Vagina (tissue), 2 donors: Measurements from ENCODE around the gene EDRF1. TPM values are rescaled to one million over a fixed set of nuclear protein-coding genes. Genes with fewer than 3 reads are reported as not detected.

Experiments used
- DNase-seq, 2 donors: peaks; one replicate each; pipeline ENCODE4 v3.0.0-alpha.2; 2017; ENCODE audit errors: extremely low spot score in 2 of 2
- H3K27ac ChIP-seq: fragments of 200-600 bp; sonication (generic); one replicate; pipeline ENCODE4 v1.5.1; 2019
- H3K27me3 ChIP-seq: fragments of 200-600 bp; sonication (generic); one replicate; pipeline ENCODE4 v1.5.1; 2019
- H3K36me3 ChIP-seq, 2 donors: fragments of 200-600 bp; sonication (generic); one replicate each; pipeline ENCODE4 v1.5.1; 2017 to 2019
- H3K4me1 ChIP-seq: fragments of 200-600 bp; sonication (generic); one replicate; pipeline ENCODE4 v1.5.1; 2019
- H3K4me3 ChIP-seq, 2 donors: fragments of 200-600 bp; sonication (generic); 1 replicate in 1 of 2; 2 replicates in 1 of 2; pipeline ENCODE4 v1.5.1; 2016 to 2019
- H3K9me3 ChIP-seq: fragments of 200-600 bp; sonication (generic); one replicate; pipeline ENCODE4 v1.5.1; 2019
- POLR2A ChIP-seq, 2 donors: fragments of 450-650 bp; IDR thresholded peaks; one replicate each; pipeline ENCODE4 v1.6.1; 2017; ENCODE audit warnings: antibody characterized with exemption in 2 of 2, mild to moderate bottlenecking in 2 of 2, moderate library complexity in 2 of 2
- POLR2AphosphoS5 ChIP-seq, 2 donors: sonication (generic); formaldehyde crosslinking; IDR thresholded peaks; one replicate each; pipeline ENCODE4 v1.9.0; 2017; ENCODE audit warnings: antibody characterized with exemption in 2 of 2, mild to moderate bottlenecking in 2 of 2, low read depth in 1 of 2; ENCODE audit not compliant: insufficient read depth in 1 of 2
- intact Hi-C: fragments of 100-400 bp; cut with DNase I; formaldehyde crosslinking; loops from one replicate; pipeline ENCODE4 v1.15.1; 2023
- total RNA-seq: library from RNA; depleted of rRNA; stranded (reverse); fragments of >200 nt; gene quantifications from one replicate; pipeline ENCODE4 v1.2.3, GENCODE V29; 2016
- TF ChIP-seq, protein P1 (sequence below), 3 experiments: fragments of 450-650 bp in 2 of 3; fragments of 200-600 bp in 1 of 3; sonication (generic) in 1 of 3; IDR thresholded peaks; one replicate each; pipeline ENCODE4 v1.5.1; 2017 to 2019; ENCODE audit warnings: antibody characterized with exemption in 3 of 3, mild to moderate bottlenecking in 2 of 3, moderate library complexity in 2 of 3

Gene EDRF1
- total RNA-seq, 1 donor from 2014 or later = 16.5 TPM

DNA sequence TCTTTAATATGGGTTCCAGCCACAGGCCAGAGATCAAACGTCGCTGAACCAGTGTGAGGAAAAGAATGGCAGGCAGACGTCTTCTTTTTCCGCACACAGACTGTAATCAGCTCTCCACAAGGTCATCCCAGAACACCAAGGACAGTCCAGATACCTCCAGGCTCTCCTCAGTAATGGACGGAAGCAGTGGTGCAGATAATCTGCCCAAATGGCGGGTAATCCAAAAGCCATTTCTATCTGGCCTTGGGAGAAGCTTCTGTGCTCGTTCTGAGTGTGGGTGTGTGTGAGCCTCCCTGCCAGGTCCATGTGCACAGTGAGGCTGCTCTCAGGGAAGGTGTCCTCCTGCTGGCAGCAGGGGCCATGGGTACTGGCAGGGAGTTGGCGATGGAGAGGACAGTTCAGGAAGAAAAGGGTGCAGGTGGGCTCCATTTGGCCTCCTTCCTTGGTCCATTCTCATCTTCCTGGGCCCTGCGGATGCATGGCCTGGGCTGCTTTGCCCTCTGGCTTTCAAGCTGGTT lies 21.0 kb upstream of the EDRF1 start:
- TF ChIP-seq POLR2A (IDR thresholded peaks at IDR 0.05) (no peak), POLR2AphosphoS5 (IDR thresholded peaks at IDR 0.05; ENCODE audit: insufficient read depth in 1 of 2, low read depth in 1 of 2) (no peak)
- TF ChIP-seq, protein P1, sequence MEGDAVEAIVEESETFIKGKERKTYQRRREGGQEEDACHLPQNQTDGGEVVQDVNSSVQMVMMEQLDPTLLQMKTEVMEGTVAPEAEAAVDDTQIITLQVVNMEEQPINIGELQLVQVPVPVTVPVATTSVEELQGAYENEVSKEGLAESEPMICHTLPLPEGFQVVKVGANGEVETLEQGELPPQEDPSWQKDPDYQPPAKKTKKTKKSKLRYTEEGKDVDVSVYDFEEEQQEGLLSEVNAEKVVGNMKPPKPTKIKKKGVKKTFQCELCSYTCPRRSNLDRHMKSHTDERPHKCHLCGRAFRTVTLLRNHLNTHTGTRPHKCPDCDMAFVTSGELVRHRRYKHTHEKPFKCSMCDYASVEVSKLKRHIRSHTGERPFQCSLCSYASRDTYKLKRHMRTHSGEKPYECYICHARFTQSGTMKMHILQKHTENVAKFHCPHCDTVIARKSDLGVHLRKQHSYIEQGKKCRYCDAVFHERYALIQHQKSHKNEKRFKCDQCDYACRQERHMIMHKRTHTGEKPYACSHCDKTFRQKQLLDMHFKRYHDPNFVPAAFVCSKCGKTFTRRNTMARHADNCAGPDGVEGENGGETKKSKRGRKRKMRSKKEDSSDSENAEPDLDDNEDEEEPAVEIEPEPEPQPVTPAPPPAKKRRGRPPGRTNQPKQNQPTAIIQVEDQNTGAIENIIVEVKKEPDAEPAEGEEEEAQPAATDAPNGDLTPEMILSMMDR (IDR thresholded peaks at IDR 0.05) = no peak

DNA sequence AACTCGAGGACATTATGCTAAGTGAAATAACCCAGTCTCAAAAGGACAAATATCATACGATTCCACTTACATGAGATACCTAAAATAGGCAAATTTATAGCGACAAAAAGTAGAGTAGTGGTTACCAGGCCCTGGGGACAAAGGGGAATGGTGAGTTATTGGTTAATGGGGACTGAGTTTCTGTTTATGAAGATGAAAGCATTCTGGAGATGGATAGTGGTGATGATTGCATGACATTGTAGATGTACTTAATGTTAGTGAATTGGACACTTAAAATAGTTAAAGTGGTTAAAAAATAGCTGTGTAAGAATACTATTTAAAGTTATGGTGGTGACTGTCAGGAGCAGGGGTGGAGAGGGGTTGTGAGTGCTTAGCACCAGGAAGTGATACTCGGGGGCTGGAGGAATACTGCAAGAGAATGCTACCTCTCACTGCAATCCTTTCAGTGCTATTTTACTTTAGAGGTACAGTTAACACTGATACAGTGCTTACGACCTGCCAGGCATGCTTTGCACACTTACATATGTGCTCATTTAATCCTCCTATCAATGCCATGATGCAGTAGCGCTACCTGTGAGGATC lies 19.9 kb upstream of the EDRF1 start:
- Histone ChIP-seq H3K36me3 (no peaks in the 10 kb centered on the region), H3K4me1 (peaks cover 8% of the 10 kb centered on the region), H3K27ac (no peak overlapping the region), H3K9me3 (no peaks in the 10 kb centered on the region), H3K4me3 (no peak overlapping the region), H3K27me3 (no peaks in the 10 kb centered on the region)
- no peak for DNase-seq
- intact Hi-C loops = loop anchor here (10.0 kb wide), 1 partner anchor 1715 kb away; no protein-coding TSS in a partner anchor
- TF ChIP-seq POLR2A (IDR thresholded peaks at IDR 0.05) = no peak
- TF ChIP-seq, protein P1 (IDR thresholded peaks at IDR 0.05) = no peak

More for the DNA sequence above, 21.0 kb upstream of the EDRF1 start:
- no peaks in the 10 kb centered on the region for H3K27me3 ChIP-seq
- intact Hi-C loops = no loop called here
- no peak for DNase-seq
- no peak overlapping the region for H3K27ac ChIP-seq
- peaks cover 12% of the 10 kb centered on the region for H3K4me1 ChIP-seq
- no peaks in the 10 kb centered on the region for H3K9me3 ChIP-seq
- no peaks in the 10 kb centered on the region for H3K36me3 ChIP-seq
- no peak overlapping the region for H3K4me3 ChIP-seq

DNA sequence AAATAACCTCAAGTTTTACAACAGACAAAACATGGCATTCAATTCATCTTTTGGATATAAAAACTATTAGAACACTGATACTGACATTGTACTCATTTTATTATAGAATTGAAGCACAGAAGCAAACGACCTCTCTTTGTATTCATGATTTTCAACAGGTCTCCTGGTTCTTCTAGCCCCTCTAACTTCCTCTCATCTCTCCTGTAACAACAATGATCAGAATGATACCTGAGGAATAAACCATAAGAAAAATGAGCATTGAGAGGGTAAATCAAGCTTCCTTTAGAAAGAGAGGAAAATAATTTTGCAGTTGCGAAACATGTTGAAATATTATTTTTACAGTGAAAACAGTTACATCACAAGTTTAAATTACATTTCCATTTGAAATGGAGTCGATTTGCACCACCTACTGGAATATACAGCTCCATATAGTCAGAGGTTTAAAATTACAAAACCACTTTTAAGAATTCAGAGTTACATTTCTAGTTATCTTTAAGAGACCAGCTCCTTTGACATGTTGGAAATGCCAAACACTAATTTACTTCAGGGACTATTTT lies 19.1 kb upstream of the EDRF1 start:
- intact Hi-C loops = loop anchor here (10.0 kb wide), 1 partner anchor 1714 kb away; no protein-coding TSS in a partner anchor
- Histone ChIP-seq H3K4me1 (peaks cover under 1% of the 10 kb centered on the region), H3K36me3 (no peaks in the 10 kb centered on the region), H3K9me3 (no peaks in the 10 kb centered on the region), H3K4me3 (no peak overlapping the region), H3K27ac (no peak overlapping the region), H3K27me3 (no peaks in the 10 kb centered on the region)
- DNase-seq = no peak
- no peak for TF ChIP-seq POLR2A (IDR thresholded peaks at IDR 0.05)
- TF ChIP-seq, protein P1 (IDR thresholded peaks at IDR 0.05) = no peak
- TF ChIP-seq POLR2AphosphoS5 (IDR thresholded peaks at IDR 0.05; ENCODE audit: insufficient read depth in 1 of 2, low read depth in 1 of 2) = no peak

- TF ChIP-seq, protein P1 (IDR thresholded peaks at IDR 0.05) = no peak
- TF ChIP-seq POLR2A (IDR thresholded peaks at IDR 0.05) = no peak
- no peak for TF ChIP-seq POLR2AphosphoS5 (IDR thresholded peaks at IDR 0.05; ENCODE audit: insufficient read depth in 1 of 2, low read depth in 1 of 2)
- no peak overlapping the region for H3K4me3 ChIP-seq
- DNase-seq = no peak
- H3K27me3 ChIP-seq = no peaks in the 10 kb centered on the region
- no peak overlapping the region for H3K27ac ChIP-seq
- intact Hi-C loops = loop anchor here (10.0 kb wide), 1 partner anchor 1707 kb away; no protein-coding TSS in a partner anchor
- peaks cover 15% of the 10 kb centered on the region for H3K4me1 ChIP-seq
- no peaks in the 10 kb centered on the region for H3K9me3 ChIP-seq
- H3K36me3 ChIP-seq = no peaks in the 10 kb centered on the region
These were observed 11.7 kb upstream of the EDRF1 start for GRCh38 chr10:125707541-125708468.
